Ectodermal cell (in vitro differentiated cells): Measurements from ENCODE around the gene RBMS1.

Experiments
- H3K27ac ChIP-seq: 2 replicates; pipeline ENCODE4 v1.7.0; 2013; ENCODE audit warnings: mild to moderate bottlenecking, low read depth, low read length; ENCODE audit not compliant: insufficient read depth, poor library complexity, severe bottlenecking
- H3K27me3 ChIP-seq: 2 replicates; pipeline ENCODE4 v1.7.0; 2013; ENCODE audit warnings: mild to moderate bottlenecking, low read length; ENCODE audit not compliant: insufficient read depth, control insufficient read depth, poor library complexity, severe bottlenecking
- H3K36me3 ChIP-seq: one replicate; pipeline ENCODE4 v1.7.0; 2013; ENCODE audit warnings: low read length; ENCODE audit not compliant: control insufficient read depth, insufficient read depth
- H3K4me1 ChIP-seq: one replicate; pipeline ENCODE4 v1.7.0; 2013; ENCODE audit warnings: low read length; ENCODE audit not compliant: control insufficient read depth, insufficient read depth
- H3K4me3 ChIP-seq: 2 replicates; pipeline ENCODE4 v1.7.0; 2013; ENCODE audit warnings: low read depth, low read length, control low read depth; ENCODE audit not compliant: insufficient read depth
- H3K9me3 ChIP-seq: 2 replicates; pipeline ENCODE4 v1.7.0; 2013; ENCODE audit warnings: mild to moderate bottlenecking, low read length, moderate library complexity; ENCODE audit not compliant: control insufficient read depth
- WGBS, 2 experiments: methylation state at CpG; one replicate each; pipeline ENCODE4 v1.1.7; 2013; ENCODE audit warnings: missing lambda C conversion rate in 2 of 2; 5-methylcytosine and 5-hydroxymethylcytosine counted together

The RBMS1 gene

GRCh38 chr2:160254189-160254762 is 239.3 kb downstream of the RBMS1 start:
- H3K9me3 ChIP-seq, result no peaks in the 10 kb centered on the region
- WGBS, 2 experiments, result 94 to 95% methylated on average over 5 to 6 of the region's 6 CpGs

GRCh38 chr2:160253440-160254188 is 240.0 kb downstream of the RBMS1 start:
- Histone ChIP-seq H3K27ac (no peak overlapping the region), H3K36me3 (no peaks in the 10 kb centered on the region), H3K4me1 (no peaks in the 10 kb centered on the region), H3K9me3 (no peaks in the 10 kb centered on the region), H3K27me3 (no peaks in the 10 kb centered on the region), H3K4me3 (no peak overlapping the region)
- 89 to 93% methylated on average over 9 of the region's 9 CpGs for WGBS, 2 experiments

More at GRCh38 chr2:160254189-160254762, 239.3 kb downstream of the RBMS1 start:
- H3K4me1 ChIP-seq, result no peaks in the 10 kb centered on the region
- no peak overlapping the region for H3K27ac ChIP-seq
- H3K27me3 ChIP-seq, result no peaks in the 10 kb centered on the region
- H3K4me3 ChIP-seq, result no peak overlapping the region
- no peaks in the 10 kb centered on the region for H3K36me3 ChIP-seq

- no peaks in the 10 kb centered on the region for H3K36me3 ChIP-seq
- no peak overlapping the region for H3K4me3 ChIP-seq
- no peak overlapping the region for H3K27ac ChIP-seq
- 93 to 100% methylated on average over 1 of the region's 1 CpG for WGBS, 2 experiments
- no peaks in the 10 kb centered on the region for H3K4me1 ChIP-seq
- no peaks in the 10 kb centered on the region for H3K27me3 ChIP-seq
- no peaks in the 10 kb centered on the region for H3K9me3 ChIP-seq
Measured at GRCh38 chr2:160252900-160253299, 240.7 kb downstream of the RBMS1 start.

- 0 to 33% methylated on average over 1 of the region's 1 CpG for WGBS, 2 experiments
- Histone ChIP-seq H3K36me3 (no peaks in the 10 kb centered on the region), H3K27me3 (no peaks in the 10 kb centered on the region), H3K4me3 (no peak overlapping the region), H3K9me3 (no peaks in the 10 kb centered on the region), H3K27ac (no peak overlapping the region), H3K4me1 (no peaks in the 10 kb centered on the region)
Measured at GRCh38 chr2:160252278-160252887, 241.2 kb downstream of the RBMS1 start.

GRCh38 chr2:160251569-160251968 is 242.0 kb downstream of the RBMS1 start:
- Histone ChIP-seq H3K4me1 (no peaks in the 10 kb centered on the region), H3K27ac (no peak overlapping the region), H3K9me3 (no peaks in the 10 kb centered on the region), H3K27me3 (no peaks in the 10 kb centered on the region), H3K36me3 (no peaks in the 10 kb centered on the region), H3K4me3 (no peak overlapping the region)

GRCh38 chr2:160249876-160250275 is 243.7 kb downstream of the RBMS1 start:
- WGBS, 2 experiments, result 94 to 96% methylated on average over 1 of the region's 1 CpG
- Histone ChIP-seq H3K27me3 (no peaks in the 10 kb centered on the region), H3K4me1 (no peaks in the 10 kb centered on the region), H3K4me3 (no peak overlapping the region), H3K27ac (no peak overlapping the region), H3K9me3 (no peaks in the 10 kb centered on the region), H3K36me3 (no peaks in the 10 kb centered on the region)

- Histone ChIP-seq H3K4me3 (no peak overlapping the region), H3K36me3 (no peaks in the 10 kb centered on the region), H3K9me3 (no peaks in the 10 kb centered on the region), H3K27me3 (no peaks in the 10 kb centered on the region), H3K27ac (no peak overlapping the region), H3K4me1 (no peaks in the 10 kb centered on the region)
- 88 to 91% methylated on average over 6 of the region's 6 CpGs for WGBS, 2 experiments
Measured at GRCh38 chr2:160247296-160248035, 246.1 kb downstream of the RBMS1 start.

GRCh38 chr2:160246356-160246755 is 247.3 kb downstream of the RBMS1 start:
- Histone ChIP-seq H3K4me3 (no peak overlapping the region), H3K27ac (no peak overlapping the region), H3K9me3 (no peaks in the 10 kb centered on the region), H3K4me1 (no peaks in the 10 kb centered on the region), H3K36me3 (no peaks in the 10 kb centered on the region), H3K27me3 (no peaks in the 10 kb centered on the region)
- 89 to 92% methylated on average over 2 of the region's 2 CpGs for WGBS, 2 experiments

- Histone ChIP-seq H3K36me3 (no peaks in the 10 kb centered on the region), H3K27me3 (no peaks in the 10 kb centered on the region), H3K9me3 (no peaks in the 10 kb centered on the region), H3K4me3 (no peak overlapping the region), H3K4me1 (no peaks in the 10 kb centered on the region), H3K27ac (no peak overlapping the region)
- 91 to 95% methylated on average over 5 of the region's 5 CpGs for WGBS, 2 experiments
Measured at GRCh38 chr2:160245614-160246155, 247.9 kb downstream of the RBMS1 start.
